GM12874 (cell line): ENCODE measurements around the gene GOT1.

Experiments used
- TF ChIP-seq, protein P1 (sequence below): IDR thresholded peaks from 2 replicates; pipeline ENCODE4 v1.5.1; 2011; ENCODE audit warnings: low read depth, mild to moderate bottlenecking, control low read depth, low read length, moderate library complexity; ENCODE audit not compliant: insufficient read depth

GOT1 gene

DNA sequence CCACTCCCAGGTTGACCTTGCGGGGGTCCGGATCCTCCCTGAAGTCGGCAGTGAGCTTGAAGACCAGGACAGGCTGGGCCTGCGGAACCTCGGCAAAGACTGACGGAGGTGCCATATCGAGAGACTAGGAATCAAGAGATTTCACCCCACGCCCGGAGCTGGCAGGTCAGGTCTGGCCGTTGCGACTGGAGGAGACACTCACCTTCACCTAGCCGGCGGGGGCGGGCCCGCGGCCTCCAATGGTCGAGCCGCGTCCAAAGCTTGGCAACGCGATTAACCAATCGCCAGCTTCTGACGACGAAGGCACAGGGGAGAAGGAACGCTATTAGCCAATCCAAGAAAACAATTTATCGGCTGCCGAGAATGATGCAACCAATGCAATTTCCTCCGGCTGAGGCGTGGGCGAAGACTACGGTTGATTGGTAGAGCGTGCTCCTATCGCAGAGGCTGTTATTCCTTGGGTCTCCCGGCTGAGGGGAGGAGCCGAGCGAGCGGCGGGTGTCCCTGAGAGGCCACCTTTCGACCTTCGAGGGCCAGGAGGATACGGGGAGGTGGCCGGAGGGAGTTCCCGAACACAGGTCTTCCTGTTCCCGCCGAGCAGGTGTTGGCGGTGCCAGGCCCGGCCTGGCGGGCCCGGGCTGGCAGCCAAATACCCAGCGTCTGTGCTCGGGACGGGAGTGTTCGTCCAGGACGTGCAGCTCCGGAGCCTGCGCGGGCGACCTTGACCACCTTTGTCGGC lies at the start of gene GOT1:
Gene GOT1 (minus strand): TSS at position 174 of the 739 bp plus-strand sequence. CDS start 59 bp downstream, at position 115.
- TF ChIP-seq, protein P1, sequence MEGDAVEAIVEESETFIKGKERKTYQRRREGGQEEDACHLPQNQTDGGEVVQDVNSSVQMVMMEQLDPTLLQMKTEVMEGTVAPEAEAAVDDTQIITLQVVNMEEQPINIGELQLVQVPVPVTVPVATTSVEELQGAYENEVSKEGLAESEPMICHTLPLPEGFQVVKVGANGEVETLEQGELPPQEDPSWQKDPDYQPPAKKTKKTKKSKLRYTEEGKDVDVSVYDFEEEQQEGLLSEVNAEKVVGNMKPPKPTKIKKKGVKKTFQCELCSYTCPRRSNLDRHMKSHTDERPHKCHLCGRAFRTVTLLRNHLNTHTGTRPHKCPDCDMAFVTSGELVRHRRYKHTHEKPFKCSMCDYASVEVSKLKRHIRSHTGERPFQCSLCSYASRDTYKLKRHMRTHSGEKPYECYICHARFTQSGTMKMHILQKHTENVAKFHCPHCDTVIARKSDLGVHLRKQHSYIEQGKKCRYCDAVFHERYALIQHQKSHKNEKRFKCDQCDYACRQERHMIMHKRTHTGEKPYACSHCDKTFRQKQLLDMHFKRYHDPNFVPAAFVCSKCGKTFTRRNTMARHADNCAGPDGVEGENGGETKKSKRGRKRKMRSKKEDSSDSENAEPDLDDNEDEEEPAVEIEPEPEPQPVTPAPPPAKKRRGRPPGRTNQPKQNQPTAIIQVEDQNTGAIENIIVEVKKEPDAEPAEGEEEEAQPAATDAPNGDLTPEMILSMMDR = no peak

DNA sequence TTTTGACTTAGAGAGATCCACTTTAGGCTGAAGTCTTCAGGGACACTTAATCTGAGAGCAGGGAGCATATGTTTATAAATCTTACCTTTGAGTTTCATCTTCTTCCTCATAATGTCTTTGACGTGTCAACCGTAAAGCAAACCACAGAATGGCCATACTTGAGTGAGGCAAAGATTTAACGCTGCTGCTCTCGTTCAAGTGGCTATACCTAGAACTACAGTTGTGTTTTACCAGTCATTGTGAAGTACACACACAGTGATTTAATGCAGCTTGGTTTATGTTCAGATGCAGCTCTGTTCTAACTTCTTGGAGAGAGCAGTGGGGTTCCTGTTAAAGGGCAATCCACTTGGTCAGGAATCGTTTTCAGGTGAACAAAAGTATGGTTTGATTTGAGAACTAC lies 39.9 kb upstream of the GOT1 start:
- TF ChIP-seq, protein P1 = no peak

DNA sequence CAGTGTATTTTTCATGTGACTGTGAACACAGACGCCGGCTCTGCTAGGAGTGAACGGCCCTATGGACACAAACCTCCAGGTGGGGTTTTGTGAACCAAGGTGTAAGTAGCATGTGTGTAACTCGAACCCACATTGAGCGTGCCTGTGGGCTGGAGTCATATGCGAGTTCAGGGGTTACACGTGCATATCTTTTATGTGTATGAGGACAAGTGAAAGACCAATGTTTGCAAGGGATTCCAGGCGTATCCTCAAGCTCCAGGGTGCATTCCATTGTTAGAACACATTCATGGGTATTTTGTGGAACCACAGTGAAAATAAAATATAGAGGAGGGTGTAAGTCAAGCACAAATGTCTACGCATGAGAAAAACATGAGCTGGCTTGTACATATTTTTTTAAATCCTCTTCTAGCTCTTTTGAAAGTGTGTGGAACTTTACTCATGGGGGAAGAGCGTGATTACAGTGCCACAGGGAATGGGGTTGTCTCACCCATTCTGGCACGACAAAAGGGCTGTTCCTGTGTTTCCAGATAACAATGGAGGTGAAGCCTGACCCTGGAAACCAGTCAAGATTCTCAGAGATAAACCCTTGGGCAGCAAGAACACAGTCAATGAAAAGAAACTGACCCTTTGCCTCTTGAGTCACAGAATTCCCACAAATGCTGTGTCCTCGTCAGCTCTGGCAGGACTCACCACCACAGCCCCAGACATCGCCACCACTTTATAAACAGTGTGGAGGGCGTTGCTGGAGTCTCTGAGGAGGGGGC lies 37.0 kb upstream of the GOT1 start:
- TF ChIP-seq, protein P1 = no peak

DNA sequence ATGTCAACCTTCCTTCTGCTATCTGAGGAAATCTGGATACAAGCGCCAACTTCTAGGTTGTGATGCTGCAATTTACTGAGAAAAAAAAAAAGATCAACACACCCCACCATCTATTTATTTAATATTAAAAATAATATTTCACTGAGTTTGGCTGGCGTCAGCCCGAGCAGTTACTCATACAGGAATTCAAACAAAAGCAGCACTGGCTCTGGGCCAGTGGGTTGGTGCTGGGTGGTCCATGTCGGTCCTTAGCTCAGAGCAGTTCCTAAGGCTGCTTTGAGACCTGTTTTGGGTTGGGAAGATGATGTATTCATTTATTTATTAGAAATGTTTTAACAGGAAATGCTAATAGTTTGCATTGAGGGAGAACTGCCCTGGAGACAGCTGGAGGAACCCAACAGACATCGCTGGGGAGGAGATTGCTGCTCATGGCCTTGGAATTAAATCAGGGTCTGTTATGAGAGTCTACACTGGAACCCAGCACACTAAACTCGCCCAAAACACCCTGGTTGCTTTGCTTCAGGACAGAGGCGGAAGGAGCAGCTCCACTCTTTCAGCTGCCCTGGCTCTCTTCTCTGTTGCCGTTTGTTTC lies 36.3 kb upstream of the GOT1 start:
- TF ChIP-seq, protein P1 = no peak

DNA sequence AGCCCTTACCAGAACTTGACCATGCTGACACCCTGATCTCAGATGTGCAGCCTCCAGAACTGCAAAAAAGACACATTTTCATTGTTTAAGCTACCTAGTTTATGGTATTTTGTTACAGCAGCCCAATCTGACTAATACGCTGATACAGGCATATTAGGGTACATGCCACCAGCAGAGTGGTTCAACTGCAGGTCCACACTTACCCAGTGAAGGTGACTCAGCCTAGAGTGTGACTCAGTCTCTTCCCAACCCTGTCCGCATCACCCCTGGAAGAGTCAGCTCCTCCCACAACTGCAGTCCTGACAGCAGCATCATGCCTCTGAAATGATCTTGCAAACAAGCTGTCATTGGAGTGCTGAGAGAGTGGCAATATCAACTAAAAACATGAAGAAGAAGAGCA lies 30.8 kb upstream of the GOT1 start:
- TF ChIP-seq, protein P1 = no peak

DNA sequence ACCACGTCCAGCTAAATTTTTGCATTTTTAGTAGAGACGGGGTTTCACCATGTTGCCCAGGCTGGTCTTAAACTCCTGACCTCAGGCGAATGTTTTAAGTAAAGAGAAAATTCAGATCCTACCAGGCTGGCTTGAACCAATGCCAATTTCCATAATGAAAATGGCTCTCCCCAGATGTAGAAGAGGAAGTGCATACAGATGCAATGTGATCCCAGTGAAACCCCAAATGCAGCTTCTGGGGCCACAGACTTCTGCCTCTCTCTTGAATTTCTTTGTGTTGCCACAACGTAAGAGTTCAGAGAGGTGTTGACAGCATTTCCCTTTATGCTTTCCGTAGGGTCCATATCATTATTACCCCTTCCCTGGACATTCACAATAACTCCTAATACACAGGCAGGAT lies 29.6 kb upstream of the GOT1 start:
- TF ChIP-seq, protein P1 = no peak

DNA sequence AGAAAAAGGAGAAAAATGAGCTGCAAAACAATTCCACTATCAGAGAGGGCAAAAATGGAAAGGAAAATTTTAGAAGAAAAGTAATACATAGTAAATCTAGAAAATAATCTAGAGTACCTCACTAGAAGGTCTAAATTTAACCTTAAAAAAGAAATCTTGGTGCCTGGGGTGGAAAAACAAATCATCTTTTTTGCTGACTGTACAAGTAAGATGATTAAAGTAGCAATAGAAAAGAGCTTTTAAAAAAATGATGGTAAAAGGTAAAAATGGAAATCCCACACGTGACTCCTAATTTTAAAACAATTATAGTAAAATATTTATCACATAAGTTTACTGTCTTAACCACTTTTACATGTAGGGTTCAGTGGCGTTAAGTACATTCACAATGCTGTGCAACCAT lies 28.8 kb upstream of the GOT1 start:
- TF ChIP-seq, protein P1 = no peak
